Endothelial cell (in vitro differentiated cells): Measurements from ENCODE around the gene FXYD4. TPM values are rescaled to one million over a fixed set of nuclear protein-coding genes. Genes with fewer than 3 reads are reported as not detected.

ENCODE experiments used
- DNase-seq: peaks from one replicate; pipeline ENCODE4 v3.0.0; 2021; ENCODE audit warnings: low spot score
- H3K27ac Mint-ChIP-seq: one replicate; pipeline ENCODE4 v1.8.0; 2021; ENCODE audit warnings: mixed read lengths, inconsistent platforms; ENCODE audit not compliant: unreplicated experiment
- H3K27me3 Mint-ChIP-seq: one replicate; pipeline ENCODE4 v1.8.0; 2021; ENCODE audit warnings: mild to moderate bottlenecking, moderate library complexity, mixed read lengths, inconsistent platforms; ENCODE audit not compliant: unreplicated experiment
- H3K36me3 Mint-ChIP-seq: one replicate; pipeline ENCODE4 v1.8.0; 2021; ENCODE audit warnings: mild to moderate bottlenecking, low read depth, mixed read lengths, inconsistent platforms; ENCODE audit not compliant: unreplicated experiment
- H3K4me1 Mint-ChIP-seq: one replicate; pipeline ENCODE4 v1.8.0; 2021; ENCODE audit warnings: mild to moderate bottlenecking, mixed read lengths, inconsistent platforms; ENCODE audit not compliant: unreplicated experiment
- H3K4me3 Mint-ChIP-seq: one replicate; pipeline ENCODE4 v1.8.0; 2021; ENCODE audit warnings: mild to moderate bottlenecking, mixed read lengths, inconsistent platforms; ENCODE audit not compliant: unreplicated experiment
- H3K9me3 Mint-ChIP-seq: one replicate; pipeline ENCODE4 v1.8.0; 2021; ENCODE audit warnings: mixed read lengths, inconsistent platforms; ENCODE audit not compliant: unreplicated experiment
- CTCF ChIP-seq: fragments of 200-600 bp; sonication (generic); IDR thresholded peaks from one replicate; pipeline ENCODE4 v1.5.0; 2021; ENCODE audit warnings: antibody characterized with exemption; ENCODE audit not compliant: unreplicated experiment
- total RNA-seq: library from RNA; stranded (reverse); fragmentation: NEBNext Ultra II Directional; extraction: Animal tissue kit (Norgen Biotek cat#: 25700); gene quantifications from one replicate; pipeline ENCODE4 v1.2.1, GENCODE V29; 2021; ENCODE audit not compliant: unreplicated experiment

FXYD4 gene
- total RNA-seq, 1 donor from 2014 or later, result not detected

DNA sequence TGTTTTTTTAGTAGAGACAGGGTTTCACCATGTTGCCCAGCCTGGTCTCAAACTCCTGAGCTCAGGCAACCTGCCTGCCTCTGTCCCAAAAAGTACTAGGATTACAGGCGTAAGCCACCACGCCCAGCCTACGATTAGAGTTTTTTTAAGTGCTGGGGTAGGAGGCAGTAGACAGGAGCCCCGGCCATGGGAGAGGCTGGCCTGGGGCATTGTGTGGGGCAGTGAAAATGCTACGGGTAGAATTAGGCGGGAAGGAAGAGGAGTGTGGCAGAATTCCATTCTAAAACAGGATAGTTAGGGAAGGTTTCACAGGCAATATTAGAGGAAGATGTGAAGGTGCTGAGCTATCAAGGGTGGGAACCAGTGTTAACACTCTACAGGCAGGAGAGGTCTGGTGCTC, 31.3 kb upstream of the FXYD4 start:
- Mint-ChIP-seq H3K4me1 (peaks cover 16% of the 10 kb centered on the region), H3K4me3 (no peak overlapping the region), H3K36me3 (no peaks in the 10 kb centered on the region), H3K27ac (peak overlapping the region; percentile 5), H3K9me3 (no peaks in the 10 kb centered on the region), H3K27me3 (peaks cover 13% of the 10 kb centered on the region)
- no peak for DNase-seq
- no peak for TF ChIP-seq CTCF

- TF ChIP-seq CTCF, result no peak
- H3K36me3 Mint-ChIP-seq, result no peaks in the 10 kb centered on the region
- H3K9me3 Mint-ChIP-seq, result no peaks in the 10 kb centered on the region
- no peak for DNase-seq
- peaks cover 13% of the 10 kb centered on the region for H3K27me3 Mint-ChIP-seq
- peaks cover 16% of the 10 kb centered on the region for H3K4me1 Mint-ChIP-seq
- no peak overlapping the region for H3K4me3 Mint-ChIP-seq
- H3K27ac Mint-ChIP-seq, result no peak overlapping the region
These were observed 30.8 kb upstream of the FXYD4 start for GRCh38 chr10:43340619-43341018.

DNA sequence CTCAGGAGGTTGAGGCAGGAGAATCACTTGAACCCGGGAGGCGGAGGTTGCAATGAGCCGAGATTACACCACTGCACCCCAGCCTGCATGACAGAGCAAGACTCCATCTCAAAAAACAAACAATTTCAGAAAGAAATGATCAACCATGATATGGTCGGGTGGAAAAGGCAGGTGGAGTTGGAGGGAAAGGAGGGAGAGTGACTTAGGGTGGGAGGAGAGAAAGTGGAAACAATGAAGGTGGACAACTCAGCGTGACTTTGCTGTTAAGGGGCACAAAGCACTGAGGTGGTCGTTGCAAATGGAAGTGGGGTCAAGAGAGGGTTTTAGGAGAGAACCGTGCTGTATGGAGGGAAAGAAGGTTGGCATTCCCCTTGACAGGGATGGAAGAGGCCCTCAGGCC, 30.0 kb upstream of the FXYD4 start:
- Mint-ChIP-seq H3K4me3 (no peak overlapping the region), H3K27ac (no peak overlapping the region), H3K27me3 (peaks cover 13% of the 10 kb centered on the region), H3K36me3 (no peaks in the 10 kb centered on the region), H3K9me3 (no peaks in the 10 kb centered on the region), H3K4me1 (peaks cover 16% of the 10 kb centered on the region)
- TF ChIP-seq CTCF, result no peak
- DNase-seq, result no peak

- Mint-ChIP-seq H3K9me3 (no peaks in the 10 kb centered on the region), H3K36me3 (no peaks in the 10 kb centered on the region), H3K4me1 (peaks cover 13% of the 10 kb centered on the region), H3K27ac (no peak overlapping the region), H3K27me3 (peaks cover 12% of the 10 kb centered on the region), H3K4me3 (no peak overlapping the region)
- no peak for TF ChIP-seq CTCF
- no peak for DNase-seq
These were observed 28.9 kb upstream of the FXYD4 start for GRCh38 chr10:43342279-43343125.

DNA sequence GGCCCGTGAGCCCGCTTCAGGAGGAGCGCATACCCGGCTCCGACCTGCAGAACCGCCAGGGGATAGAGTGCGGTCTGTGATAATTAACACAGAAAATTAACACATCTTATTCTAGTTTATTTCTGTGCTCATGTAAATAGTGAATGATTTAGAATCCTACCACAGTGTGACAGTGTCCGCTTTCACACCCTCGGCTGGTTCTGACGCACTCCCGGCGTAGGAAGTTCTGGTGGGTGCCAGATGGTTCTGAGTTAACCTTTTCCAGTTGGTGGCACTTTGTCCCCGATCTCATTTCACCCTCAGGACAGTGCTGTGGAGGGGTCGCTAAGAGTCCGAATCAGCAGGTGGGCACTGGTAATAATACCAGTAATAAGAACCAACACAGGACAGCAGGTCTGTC, 28.3 kb upstream of the FXYD4 start:
- H3K36me3 Mint-ChIP-seq, result no peaks in the 10 kb centered on the region
- H3K4me1 Mint-ChIP-seq, result peaks cover 13% of the 10 kb centered on the region
- H3K27me3 Mint-ChIP-seq, result peaks cover 12% of the 10 kb centered on the region
- no peaks in the 10 kb centered on the region for H3K9me3 Mint-ChIP-seq
- H3K27ac Mint-ChIP-seq, result no peak overlapping the region
- no peak for DNase-seq
- H3K4me3 Mint-ChIP-seq, result no peak overlapping the region
- TF ChIP-seq CTCF, result no peak
